ENCODE measurements around the gene FAAP20. TPM values are rescaled to one million over a fixed set of nuclear protein-coding genes. Genes with fewer than 3 reads are reported as not detected.

The FAAP20 gene
- total and polyA plus RNA-seq, 10 of the 15 experiments (the other 5 are each of a cell fraction or from before 2014, with no cell fraction given) = 0.79 to 91.8 (median 20.9) TPM

GRCh38 chr1:2206813-2207487 is 12.4 kb upstream of the FAAP20 start:
- POLR2A ChIA-PET = interaction anchor here (0.7 kb wide), 1 partner anchor 170 kb away, joined by 4 read pairs; no protein-coding TSS in a partner anchor
- H3K9ac ChIP-seq (ENCODE audit: control insufficient read depth, insufficient read depth, low read length) = no peak overlapping the region

More at GRCh38 chr1:2206813-2207487, 12.4 kb upstream of the FAAP20 start:
- Histone ChIP-seq H3K9me3 (replicated peaks; ENCODE audit: control insufficient read depth, insufficient read depth, low read length) (no peaks in the 10 kb centered on the region), H3K27me3 (replicated peaks in 1 of 2; ENCODE audit: control insufficient read depth in 2 of 2, insufficient read depth in 2 of 2, low read length in 1 of 2) (no peaks in the 10 kb centered on the region; a peak in 1 of 4 replicates), H3K4me3 (no peak overlapping the region), H4K20me1 (ENCODE audit: control insufficient read depth, insufficient read depth) (no peaks in the 10 kb centered on the region), H3K27ac (ENCODE audit: control insufficient read depth, insufficient read depth) (no peak overlapping the region), H3K79me2 (ENCODE audit: control insufficient read depth, insufficient read depth, low read length) (no peaks in the 10 kb centered on the region), H2AFZ (ENCODE audit: control insufficient read depth, low read depth, low read length) (no peak overlapping the region), H3K4me2 (ENCODE audit: control insufficient read depth, insufficient read depth) (no peak overlapping the region), H3K4me1 (ENCODE audit: control insufficient read depth, insufficient read depth, low read length) (peaks cover 4% of the 10 kb centered on the region; the same call in 1 of the 2 replicates), H3K36me3 (ENCODE audit: control insufficient read depth in 2 of 2, insufficient read depth in 2 of 2, low read length in 1 of 2) (no peaks in the 10 kb centered on the region)
- intact Hi-C loops (cut with micrococcal nuclease; ENCODE audit: unreplicated experiment) = no loop called here
- RAD21 ChIA-PET (ENCODE audit: unreplicated experiment) = interaction anchor here (0.9 kb wide), 1 partner anchor 13 kb away, joined by 3 read pairs; no protein-coding TSS in a partner anchor
- FAIRE-seq = no peak
- no peak for DNase-seq (ENCODE audit: low read depth, low spot score)
- WGBS (ENCODE audit: insufficient coverage, insufficient replicate concordance, low lambda C conversion rate, missing lambda C conversion rate) = 58% methylated on average over 14 of the region's 16 CpGs
- no peak for TF ChIP-seq ATF3 (IDR thresholded peaks at IDR 0.05; ENCODE audit: borderline replicate concordance, extremely low read depth, low read depth, low read length)
- TF ChIP-seq CREB1 (IDR thresholded peaks at IDR 0.05; ENCODE audit: low read depth) = no peak
- TF ChIP-seq SIN3A (IDR thresholded peaks at IDR 0.05; ENCODE audit: low read depth, low read length) = no peak
- TF ChIP-seq RELA (IDR thresholded peaks at IDR 0.05; ENCODE audit: borderline replicate concordance, partially characterized antibody) = no peak
- TF ChIP-seq ASH2L (IDR thresholded peaks at IDR 0.05; ENCODE audit: borderline replicate concordance, low read depth) = no peak
- no peak for TF ChIP-seq POLR2A (IDR thresholded peaks at IDR 0.05; ENCODE audit: low read depth, low read length)
- TF ChIP-seq USF1 (IDR thresholded peaks at IDR 0.05; ENCODE audit: borderline replicate concordance, extremely low read length, insufficient read depth, low read depth, low read length) = no peak
- no peak for TF ChIP-seq PAX5 (IDR thresholded peaks at IDR 0.05; ENCODE audit: borderline replicate concordance, low read depth, low read length)
- no peak for TF ChIP-seq IRF3 (IDR thresholded peaks at IDR 0.05)
- no peak for TF ChIP-seq EZH2 (IDR thresholded peaks at IDR 0.05; ENCODE audit: borderline replicate concordance, control insufficient read depth, low read depth, low read length)
- TF ChIP-seq WRNIP1 (IDR thresholded peaks at IDR 0.05; ENCODE audit: borderline replicate concordance, low read depth, low read length) = no peak
- TF ChIP-seq KDM1A (IDR thresholded peaks at IDR 0.05; ENCODE audit: borderline replicate concordance) = no peak
- no peak for TF ChIP-seq YBX1 (IDR thresholded peaks at IDR 0.05)
- no peak for TF ChIP-seq ZNF687 (IDR thresholded peaks at IDR 0.05)
- no peak for TF ChIP-seq ESRRA (IDR thresholded peaks at IDR 0.05; ENCODE audit: low read length)
- no peak for TF ChIP-seq TBL1XR1 (IDR thresholded peaks at IDR 0.05; ENCODE audit: low read depth, low read length)
- no peak for TF ChIP-seq E2F4 (IDR thresholded peaks at IDR 0.05; ENCODE audit: low read depth, low read length)
- CTCF ChIA-PET = interaction anchor here (0.7 kb wide), 1 partner anchor 30 kb away, joined by 4 read pairs; no protein-coding TSS in a partner anchor
- no TSS peak for BruUV-seq (replicated peaks)
- in situ Hi-C loops (cut with MboI) = loop anchor here (10.0 kb wide), 1 partner anchor 318 kb away; the partner anchor contains the start of gene PANK4
- SMC1A ChIA-PET (ENCODE audit: uncharacterized antibody, unreplicated experiment) = no interaction called here
- no peak for ATAC-seq

Measured in GM12878 (cell line).